Testis (tissue), 2 donors: Measurements from ENCODE around the gene AFAP1L2.

Source experiments
- POLR2A ChIP-seq: fragments of 450-650 bp; IDR thresholded peaks from one replicate; pipeline ENCODE4 v1.6.1; 2017; ENCODE audit warnings: antibody characterized with exemption, mild to moderate bottlenecking, moderate library complexity
- TF ChIP-seq, protein P1 (sequence below), 3 experiments: fragments of 450-650 bp in 2 of 3; fragments of 200-600 bp in 1 of 3; sonication (generic) in 1 of 3; IDR thresholded peaks; one replicate each; pipeline ENCODE4 v1.5.1; 2016 to 2019; ENCODE audit warnings: antibody characterized with exemption in 3 of 3, mild to moderate bottlenecking in 2 of 3, moderate library complexity in 1 of 3

DNA sequence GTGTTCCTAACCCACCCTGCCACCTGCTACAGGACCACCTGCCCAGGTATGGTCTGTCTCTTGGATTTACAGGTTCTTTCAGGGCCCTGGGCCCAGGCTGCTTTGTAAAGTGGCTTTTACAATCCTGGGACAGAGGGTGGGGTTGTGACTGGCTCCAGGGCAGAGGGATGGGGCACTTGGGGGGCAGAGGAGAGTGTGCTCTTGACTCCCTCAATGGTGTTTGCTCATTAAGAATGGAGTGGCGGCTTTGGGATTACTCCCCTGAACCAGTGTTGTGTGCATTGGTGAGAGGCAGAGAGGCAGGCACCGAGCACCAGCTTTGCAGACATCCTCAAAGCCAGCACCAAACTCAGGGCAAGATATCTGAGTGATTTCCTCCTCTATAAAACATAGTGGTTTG lies 121.8 kb downstream of the AFAP1L2 start:
- TF ChIP-seq, protein P1, sequence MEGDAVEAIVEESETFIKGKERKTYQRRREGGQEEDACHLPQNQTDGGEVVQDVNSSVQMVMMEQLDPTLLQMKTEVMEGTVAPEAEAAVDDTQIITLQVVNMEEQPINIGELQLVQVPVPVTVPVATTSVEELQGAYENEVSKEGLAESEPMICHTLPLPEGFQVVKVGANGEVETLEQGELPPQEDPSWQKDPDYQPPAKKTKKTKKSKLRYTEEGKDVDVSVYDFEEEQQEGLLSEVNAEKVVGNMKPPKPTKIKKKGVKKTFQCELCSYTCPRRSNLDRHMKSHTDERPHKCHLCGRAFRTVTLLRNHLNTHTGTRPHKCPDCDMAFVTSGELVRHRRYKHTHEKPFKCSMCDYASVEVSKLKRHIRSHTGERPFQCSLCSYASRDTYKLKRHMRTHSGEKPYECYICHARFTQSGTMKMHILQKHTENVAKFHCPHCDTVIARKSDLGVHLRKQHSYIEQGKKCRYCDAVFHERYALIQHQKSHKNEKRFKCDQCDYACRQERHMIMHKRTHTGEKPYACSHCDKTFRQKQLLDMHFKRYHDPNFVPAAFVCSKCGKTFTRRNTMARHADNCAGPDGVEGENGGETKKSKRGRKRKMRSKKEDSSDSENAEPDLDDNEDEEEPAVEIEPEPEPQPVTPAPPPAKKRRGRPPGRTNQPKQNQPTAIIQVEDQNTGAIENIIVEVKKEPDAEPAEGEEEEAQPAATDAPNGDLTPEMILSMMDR (IDR thresholded peaks at IDR 0.05): no peak
- TF ChIP-seq POLR2A: no peak
